WTC11 (cell line): ENCODE measurements around the gene NAV2.

Experiments
- IRF2 ChIP-seq: sonication (generic); formaldehyde crosslinking; IDR thresholded peaks from 2 replicates; pipeline ENCODE4 v1.8.0; 2022; ENCODE audit warnings: low read depth, missing genetic modification reagents, borderline replicate concordance
- TF ChIP-seq, protein P1 (sequence below): fragments of 200-600 bp; IDR thresholded peaks from 2 replicates; pipeline ENCODE4 v1.8.0; 2022; ENCODE audit warnings: antibody characterized with exemption
- TF ChIP-seq, protein P2 (sequence below): sonication (generic); formaldehyde crosslinking; IDR thresholded peaks from 2 replicates; pipeline ENCODE4 v1.8.1; 2022; ENCODE audit warnings: low read depth, missing genetic modification reagents, borderline replicate concordance
- TF ChIP-seq, protein P3 (sequence below): sonication (generic); formaldehyde crosslinking; IDR thresholded peaks from 2 replicates; pipeline ENCODE4 v1.8.1; 2023; ENCODE audit warnings: mild to moderate bottlenecking, missing genetic modification reagents, moderate library complexity

DNA sequence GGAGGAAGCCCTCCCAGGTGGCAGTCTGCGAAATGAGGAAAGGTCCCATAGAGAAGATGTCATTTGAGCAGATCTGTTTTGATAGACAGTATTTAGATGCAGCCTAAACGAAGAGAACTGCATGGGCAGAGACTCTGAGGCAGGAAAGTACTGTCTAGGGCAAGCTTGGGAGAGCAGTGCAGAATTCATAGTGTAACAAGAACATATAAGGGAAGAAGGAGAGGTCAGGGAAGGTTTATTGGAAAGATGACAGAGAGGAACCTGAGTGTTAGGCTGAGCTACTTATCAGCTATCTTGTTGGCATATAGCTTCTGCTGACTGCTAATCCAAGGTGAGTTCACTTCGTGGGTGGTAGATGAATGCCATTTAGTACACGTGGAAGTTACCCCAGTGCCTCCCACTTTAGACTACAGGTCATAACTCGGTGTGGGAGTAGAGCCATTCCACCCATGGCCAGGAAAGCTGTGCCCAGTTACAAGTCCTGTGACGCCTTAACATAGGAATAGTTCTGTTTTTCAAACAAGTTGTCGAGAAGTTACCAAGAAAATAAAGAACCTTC is 348.1 kb downstream of the NAV2 start:
- TF ChIP-seq, protein P1, sequence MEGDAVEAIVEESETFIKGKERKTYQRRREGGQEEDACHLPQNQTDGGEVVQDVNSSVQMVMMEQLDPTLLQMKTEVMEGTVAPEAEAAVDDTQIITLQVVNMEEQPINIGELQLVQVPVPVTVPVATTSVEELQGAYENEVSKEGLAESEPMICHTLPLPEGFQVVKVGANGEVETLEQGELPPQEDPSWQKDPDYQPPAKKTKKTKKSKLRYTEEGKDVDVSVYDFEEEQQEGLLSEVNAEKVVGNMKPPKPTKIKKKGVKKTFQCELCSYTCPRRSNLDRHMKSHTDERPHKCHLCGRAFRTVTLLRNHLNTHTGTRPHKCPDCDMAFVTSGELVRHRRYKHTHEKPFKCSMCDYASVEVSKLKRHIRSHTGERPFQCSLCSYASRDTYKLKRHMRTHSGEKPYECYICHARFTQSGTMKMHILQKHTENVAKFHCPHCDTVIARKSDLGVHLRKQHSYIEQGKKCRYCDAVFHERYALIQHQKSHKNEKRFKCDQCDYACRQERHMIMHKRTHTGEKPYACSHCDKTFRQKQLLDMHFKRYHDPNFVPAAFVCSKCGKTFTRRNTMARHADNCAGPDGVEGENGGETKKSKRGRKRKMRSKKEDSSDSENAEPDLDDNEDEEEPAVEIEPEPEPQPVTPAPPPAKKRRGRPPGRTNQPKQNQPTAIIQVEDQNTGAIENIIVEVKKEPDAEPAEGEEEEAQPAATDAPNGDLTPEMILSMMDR: no peak
- TF ChIP-seq, protein P2, sequence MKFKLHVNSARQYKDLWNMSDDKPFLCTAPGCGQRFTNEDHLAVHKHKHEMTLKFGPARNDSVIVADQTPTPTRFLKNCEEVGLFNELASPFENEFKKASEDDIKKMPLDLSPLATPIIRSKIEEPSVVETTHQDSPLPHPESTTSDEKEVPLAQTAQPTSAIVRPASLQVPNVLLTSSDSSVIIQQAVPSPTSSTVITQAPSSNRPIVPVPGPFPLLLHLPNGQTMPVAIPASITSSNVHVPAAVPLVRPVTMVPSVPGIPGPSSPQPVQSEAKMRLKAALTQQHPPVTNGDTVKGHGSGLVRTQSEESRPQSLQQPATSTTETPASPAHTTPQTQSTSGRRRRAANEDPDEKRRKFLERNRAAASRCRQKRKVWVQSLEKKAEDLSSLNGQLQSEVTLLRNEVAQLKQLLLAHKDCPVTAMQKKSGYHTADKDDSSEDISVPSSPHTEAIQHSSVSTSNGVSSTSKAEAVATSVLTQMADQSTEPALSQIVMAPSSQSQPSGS: no peak
- TF ChIP-seq IRF2 (CRISPR knock-in tag): no peak
- TF ChIP-seq, protein P3, sequence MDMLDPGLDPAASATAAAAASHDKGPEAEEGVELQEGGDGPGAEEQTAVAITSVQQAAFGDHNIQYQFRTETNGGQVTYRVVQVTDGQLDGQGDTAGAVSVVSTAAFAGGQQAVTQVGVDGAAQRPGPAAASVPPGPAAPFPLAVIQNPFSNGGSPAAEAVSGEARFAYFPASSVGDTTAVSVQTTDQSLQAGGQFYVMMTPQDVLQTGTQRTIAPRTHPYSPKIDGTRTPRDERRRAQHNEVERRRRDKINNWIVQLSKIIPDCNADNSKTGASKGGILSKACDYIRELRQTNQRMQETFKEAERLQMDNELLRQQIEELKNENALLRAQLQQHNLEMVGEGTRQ (CRISPR knock-in tag): no peak
